GM12874 (cell line): ENCODE measurements around the gene MAD1L1.
A peak's percentile ranks its signal among the peaks of the same experiment; 100 is the strongest.

Experiments used
- CTCF ChIP-seq: IDR thresholded peaks from 2 replicates; pipeline ENCODE4 v1.5.1; 2011; ENCODE audit warnings: low read depth, mild to moderate bottlenecking, control low read depth, low read length, moderate library complexity; ENCODE audit not compliant: insufficient read depth

The MAD1L1 gene

DNA sequence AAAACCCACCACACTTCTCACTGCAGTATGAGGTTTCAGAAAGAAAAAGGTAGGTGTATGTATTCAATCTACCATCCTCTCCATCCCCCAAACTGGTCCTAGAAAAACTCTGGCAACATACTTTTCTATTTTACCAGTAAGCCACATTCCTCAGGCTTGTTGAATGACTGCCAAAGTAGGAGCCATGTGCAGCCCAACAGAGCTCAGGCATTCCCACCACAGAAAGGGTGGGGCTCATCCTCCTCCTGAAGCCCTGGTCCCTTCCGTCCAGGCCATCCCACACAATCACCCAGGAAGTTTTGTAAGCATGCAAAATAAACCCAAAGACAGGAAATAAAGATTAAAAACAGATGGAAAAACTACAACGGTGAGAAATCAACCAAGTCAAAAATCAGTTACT is 57.2 kb downstream of the MAD1L1 start:
- no peak for TF ChIP-seq CTCF

- no peak for TF ChIP-seq CTCF
Measured at GRCh38 chr7:2175091-2175490, 57.7 kb downstream of the MAD1L1 start.

GRCh38 chr7:2173189-2173827 is 59.4 kb downstream of the MAD1L1 start:
- no peak for TF ChIP-seq CTCF

GRCh38 chr7:2172311-2173188 is 60.2 kb downstream of the MAD1L1 start:
- no peak for TF ChIP-seq CTCF

DNA sequence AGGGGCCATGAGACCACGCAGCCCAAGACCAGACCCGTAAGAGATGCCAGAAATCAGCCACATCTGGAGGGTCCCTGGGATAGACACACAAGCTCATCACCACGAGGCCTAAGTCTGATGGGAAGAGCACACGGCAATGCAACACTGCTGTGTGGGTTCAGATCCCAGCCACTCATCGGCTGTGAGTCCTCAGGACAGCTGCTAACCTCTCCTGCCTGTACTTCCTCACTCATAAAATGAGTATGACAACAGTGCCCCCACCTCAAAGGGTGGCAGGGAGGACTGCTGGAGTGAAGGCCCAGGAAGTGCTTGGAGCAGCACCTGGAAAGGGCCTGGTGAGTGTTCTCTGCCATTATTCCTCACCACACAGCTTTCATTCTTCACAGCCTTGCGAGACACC is 60.9 kb downstream of the MAD1L1 start:
- no peak for TF ChIP-seq CTCF

DNA sequence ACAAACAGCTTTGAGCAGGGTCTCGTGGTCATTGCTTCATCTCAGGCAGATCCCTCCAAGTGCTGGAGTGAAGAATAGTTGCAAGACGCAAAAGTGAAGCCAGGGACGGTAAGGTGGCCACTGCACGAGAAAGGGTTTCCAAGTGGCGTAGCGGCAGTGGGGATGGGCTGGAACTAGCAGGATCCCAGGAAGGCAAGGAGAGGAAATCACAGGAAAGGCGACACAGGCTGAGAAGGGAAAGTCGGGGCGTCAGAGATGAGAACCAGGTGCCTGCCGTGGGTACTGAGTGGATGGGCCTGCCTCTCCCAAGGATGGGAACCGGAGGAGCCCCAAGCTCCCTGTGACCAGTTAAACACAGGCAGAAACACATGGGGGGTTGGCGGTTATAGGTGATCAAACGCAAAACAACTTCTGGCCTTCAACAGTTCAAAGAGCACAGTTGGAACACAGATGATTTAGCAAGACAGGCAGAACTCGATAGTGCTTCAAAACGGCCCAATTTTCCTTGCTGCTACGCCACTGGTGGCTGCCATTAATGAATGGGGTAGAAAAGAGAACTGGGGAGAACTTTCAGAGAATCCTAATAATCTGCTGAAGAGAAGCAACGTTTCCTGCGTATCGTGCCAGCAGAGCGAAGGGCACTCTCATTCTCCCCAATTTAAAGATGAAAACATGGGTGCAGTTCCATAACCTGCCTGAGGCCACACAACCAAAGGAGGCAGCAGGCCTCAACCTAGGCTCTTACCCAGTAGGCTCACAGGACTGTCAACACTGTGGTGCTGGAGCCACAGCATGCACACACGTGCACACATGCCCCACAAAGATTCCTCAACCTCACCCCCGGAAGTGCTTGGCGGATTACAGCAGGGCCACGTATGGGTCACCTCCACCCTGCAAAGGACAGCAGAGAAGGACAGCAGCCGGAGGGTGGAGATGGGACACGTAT is 61.9 kb downstream of the MAD1L1 start:
- TF ChIP-seq CTCF: peak; percentile 11; the same call in 1 of the 2 replicates
